ENCODE measurements around the gene CSPG4. TPM values are rescaled to one million over a fixed set of nuclear protein-coding genes. Genes with fewer than 3 reads are reported as not detected.
A peak's percentile ranks its signal among the peaks of the same experiment; 100 is the strongest.
"Not testable (repeated sequence)": the region's sequence is repeated elsewhere in the genome, so short reads cannot be mapped to it uniquely, and the experiment has no call there.

CSPG4 gene
- polyA plus RNA-seq, 1 experiment = 5.8 TPM

DNA sequence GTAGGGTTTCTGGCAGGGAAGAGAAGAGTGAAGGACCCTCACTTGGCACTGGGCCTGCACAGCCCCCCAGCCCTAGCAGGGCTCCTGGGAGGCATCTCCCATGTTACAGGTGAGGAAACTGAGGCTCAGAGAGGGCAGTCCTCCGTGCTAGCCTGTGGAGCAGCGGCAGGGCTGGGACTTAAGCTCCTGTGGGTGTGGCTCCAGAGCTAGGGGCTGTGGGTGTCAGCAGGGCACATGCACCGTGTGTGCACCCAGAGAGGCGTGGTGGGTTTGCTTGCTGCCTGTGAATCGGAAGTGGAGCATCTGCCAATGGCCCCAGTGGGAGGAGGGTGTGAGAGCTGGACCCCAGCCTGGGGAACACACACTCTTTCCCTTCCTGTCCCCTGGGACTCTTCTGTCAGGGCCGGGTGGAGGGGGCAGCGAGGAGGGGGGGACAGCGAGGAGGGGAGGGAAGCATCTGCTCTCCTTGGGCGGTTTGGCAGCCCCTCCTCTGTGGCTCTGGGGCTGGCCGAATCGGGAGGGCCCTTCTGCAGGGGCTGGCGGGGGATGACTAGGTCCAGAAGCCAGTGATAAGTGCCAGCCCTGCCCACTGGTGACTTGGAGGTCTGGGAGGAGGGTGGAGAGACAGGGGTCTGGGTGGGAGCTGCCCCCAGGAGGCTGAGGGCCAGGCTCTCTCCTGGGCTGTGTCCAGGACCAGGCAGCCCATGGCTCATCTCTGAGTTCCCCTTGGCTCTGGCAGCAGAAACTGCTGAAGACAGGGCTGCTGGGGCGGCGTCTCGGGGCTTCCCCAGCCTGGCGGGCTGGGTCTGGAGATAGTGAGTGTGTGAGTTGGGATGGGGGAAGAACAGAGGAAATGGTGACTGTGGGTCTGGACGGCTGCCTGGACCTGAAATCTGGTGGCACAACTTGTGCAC lies 12.4 kb downstream of the CSPG4 start:
- H3K9me3 ChIP-seq (ENCODE audit: control insufficient read depth, insufficient read depth, low read length); H3K27me3 ChIP-seq (ENCODE audit: control insufficient read depth, insufficient read depth, low read length); POLR2A ChIA-PET; CTCF ChIA-PET; H3K4me3 ChIP-seq (ENCODE audit: low read depth, low read length); DNase-seq (ENCODE audit: low read depth, low spot score): not testable (repeated sequence)
- peak overlapping the region; percentile 31 for H3K27ac ChIP-seq (ENCODE audit: low read depth, low read length)

DNA sequence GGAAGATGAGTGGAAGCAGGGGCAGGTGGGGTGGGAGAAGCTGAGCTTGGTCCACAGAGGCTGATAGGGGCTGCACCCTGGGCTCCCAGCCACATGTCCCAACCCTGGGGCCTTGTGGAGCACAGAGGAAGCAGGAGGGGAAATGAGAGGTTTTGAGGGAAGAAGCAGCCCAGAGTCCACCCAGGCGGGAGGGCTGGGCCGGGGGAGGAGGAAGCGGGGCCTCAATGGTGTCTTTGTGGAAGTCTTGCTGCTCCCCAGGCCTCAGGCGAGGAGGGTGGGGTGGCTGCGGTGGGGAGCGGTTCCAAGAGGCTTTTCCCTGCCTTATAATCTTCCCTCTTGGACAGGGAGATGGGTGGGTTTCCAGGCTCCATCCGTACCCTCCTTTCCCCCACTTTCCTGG lies 13.1 kb downstream of the CSPG4 start:
- H3K27ac ChIP-seq (ENCODE audit: low read depth, low read length); DNase-seq (ENCODE audit: low read depth, low spot score); CTCF ChIA-PET; POLR2A ChIA-PET; H3K9me3 ChIP-seq (ENCODE audit: control insufficient read depth, insufficient read depth, low read length); H3K4me3 ChIP-seq (ENCODE audit: low read depth, low read length); H3K27me3 ChIP-seq (ENCODE audit: control insufficient read depth, insufficient read depth, low read length): not testable (repeated sequence)

DNA sequence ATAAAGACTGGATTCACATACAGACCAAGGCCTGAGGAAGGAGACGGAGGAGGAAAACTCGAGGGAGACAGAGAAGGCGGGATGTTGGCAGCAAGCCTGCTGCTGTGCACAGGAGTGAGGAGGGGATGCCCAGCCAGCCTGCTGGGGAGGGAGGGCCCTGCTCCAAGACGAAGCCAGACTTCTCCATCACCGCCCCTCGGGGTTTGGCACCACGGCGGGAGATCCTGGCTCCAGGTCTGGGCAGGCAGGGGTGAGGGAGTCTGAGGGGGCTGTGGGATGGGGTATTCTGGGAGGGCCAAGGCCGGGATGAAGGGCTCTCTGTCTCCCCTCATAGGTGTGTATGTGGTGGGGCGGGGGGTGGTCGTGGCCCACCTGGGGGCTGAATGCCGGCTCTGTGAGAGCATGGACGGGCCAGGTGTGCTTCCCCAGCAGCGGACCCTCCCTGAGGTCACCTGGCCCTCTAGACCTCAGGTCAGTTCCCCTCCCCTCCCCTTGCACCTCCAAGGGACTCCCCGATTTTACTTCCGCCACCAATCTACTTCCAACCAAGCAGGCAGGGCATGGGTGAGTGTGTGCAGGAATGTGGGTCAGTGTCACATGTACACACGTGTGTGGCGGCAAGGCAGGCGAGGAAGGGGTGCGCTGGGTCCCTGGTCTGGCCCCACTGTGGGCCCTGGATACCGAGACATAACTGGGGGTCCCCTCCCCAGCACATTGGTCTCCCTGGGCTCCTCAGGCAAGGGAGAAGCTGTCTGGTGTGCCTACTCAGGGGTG lies 14.5 kb downstream of the CSPG4 start:
- CTCF ChIA-PET = interaction anchor here (0.6 kb wide), 1 partner anchor 14 kb away, joined by 3 read pairs; no protein-coding TSS in a partner anchor

DNA sequence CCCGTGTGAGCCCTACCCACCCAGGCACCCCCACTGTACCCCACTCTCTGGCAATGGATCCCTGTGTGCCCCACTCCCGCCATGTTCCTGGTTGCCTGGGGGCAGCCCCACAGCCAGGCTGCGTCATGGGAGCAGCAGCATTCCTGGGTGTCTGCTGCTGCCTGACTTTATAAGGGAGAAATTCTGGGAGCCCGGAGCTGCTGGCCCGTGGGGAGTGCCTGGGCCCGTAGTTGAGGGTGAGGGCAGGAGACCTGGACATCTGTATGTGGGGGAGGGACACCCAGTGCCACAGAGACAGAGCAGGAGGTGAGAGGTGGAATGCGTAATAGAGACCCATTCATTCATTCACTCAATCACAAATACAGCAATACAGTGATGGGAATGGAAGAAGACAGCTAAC lies 15.1 kb downstream of the CSPG4 start:
- ChIA-PET POLR2A (no interaction called here), CTCF (interaction anchor here (0.6 kb wide), 1 partner anchor 13 kb away, joined by 3 read pairs; no protein-coding TSS in a partner anchor)
- Histone ChIP-seq H3K27ac (ENCODE audit: low read depth, low read length) (no peak overlapping the region), H3K9me3 (ENCODE audit: control insufficient read depth, insufficient read depth, low read length) (no peaks in the 10 kb centered on the region), H3K27me3 (ENCODE audit: control insufficient read depth, insufficient read depth, low read length) (no peaks in the 10 kb centered on the region), H3K4me3 (ENCODE audit: low read depth, low read length) (no peak overlapping the region)
- TF ChIP-seq, protein P1, sequence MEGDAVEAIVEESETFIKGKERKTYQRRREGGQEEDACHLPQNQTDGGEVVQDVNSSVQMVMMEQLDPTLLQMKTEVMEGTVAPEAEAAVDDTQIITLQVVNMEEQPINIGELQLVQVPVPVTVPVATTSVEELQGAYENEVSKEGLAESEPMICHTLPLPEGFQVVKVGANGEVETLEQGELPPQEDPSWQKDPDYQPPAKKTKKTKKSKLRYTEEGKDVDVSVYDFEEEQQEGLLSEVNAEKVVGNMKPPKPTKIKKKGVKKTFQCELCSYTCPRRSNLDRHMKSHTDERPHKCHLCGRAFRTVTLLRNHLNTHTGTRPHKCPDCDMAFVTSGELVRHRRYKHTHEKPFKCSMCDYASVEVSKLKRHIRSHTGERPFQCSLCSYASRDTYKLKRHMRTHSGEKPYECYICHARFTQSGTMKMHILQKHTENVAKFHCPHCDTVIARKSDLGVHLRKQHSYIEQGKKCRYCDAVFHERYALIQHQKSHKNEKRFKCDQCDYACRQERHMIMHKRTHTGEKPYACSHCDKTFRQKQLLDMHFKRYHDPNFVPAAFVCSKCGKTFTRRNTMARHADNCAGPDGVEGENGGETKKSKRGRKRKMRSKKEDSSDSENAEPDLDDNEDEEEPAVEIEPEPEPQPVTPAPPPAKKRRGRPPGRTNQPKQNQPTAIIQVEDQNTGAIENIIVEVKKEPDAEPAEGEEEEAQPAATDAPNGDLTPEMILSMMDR (IDR thresholded peaks at IDR 0.05; ENCODE audit: low read depth, low read length) = no peak
- no peak for DNase-seq (ENCODE audit: low read depth, low spot score)

More for the DNA sequence above, 14.5 kb downstream of the CSPG4 start:
- H3K9me3 ChIP-seq (ENCODE audit: control insufficient read depth, insufficient read depth, low read length); H3K27ac ChIP-seq (ENCODE audit: low read depth, low read length); H3K27me3 ChIP-seq (ENCODE audit: control insufficient read depth, insufficient read depth, low read length); DNase-seq (ENCODE audit: low read depth, low spot score); POLR2A ChIA-PET; H3K4me3 ChIP-seq (ENCODE audit: low read depth, low read length): not testable (repeated sequence)

DNA sequence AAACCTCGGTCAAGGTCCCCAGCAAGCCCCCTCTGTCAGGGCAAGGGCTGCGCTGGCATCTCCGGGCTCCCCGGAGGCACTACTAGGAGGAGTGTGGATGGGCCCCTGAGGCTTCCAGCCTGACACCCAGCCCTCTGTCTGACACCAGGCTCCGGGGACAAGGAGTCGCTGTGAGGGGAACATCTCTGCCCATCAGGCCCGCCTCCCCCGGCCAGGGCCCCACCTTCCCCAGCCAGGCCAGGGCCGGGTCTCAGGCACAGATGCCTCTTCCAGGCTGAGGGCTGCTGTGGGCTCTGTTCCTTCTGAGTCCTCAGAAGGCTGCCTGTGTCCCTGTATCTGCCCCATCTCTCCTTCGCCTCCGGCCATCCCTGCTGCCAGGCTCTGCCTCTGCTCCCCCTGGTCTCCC lies 15.8 kb downstream of the CSPG4 start:
- Histone ChIP-seq H3K27me3 (ENCODE audit: control insufficient read depth, insufficient read depth, low read length) (no peaks in the 10 kb centered on the region), H3K9me3 (ENCODE audit: control insufficient read depth, insufficient read depth, low read length) (no peaks in the 10 kb centered on the region), H3K27ac (ENCODE audit: low read depth, low read length) (peak overlapping the region; percentile 11), H3K4me3 (ENCODE audit: low read depth, low read length) (no peak overlapping the region)
- CTCF ChIA-PET = no interaction called here
- DNase-seq (ENCODE audit: low read depth, low spot score) = no peak
- TF ChIP-seq, protein P1 (IDR thresholded peaks at IDR 0.05; ENCODE audit: low read depth, low read length) = no peak
- POLR2A ChIA-PET = interaction anchor here (0.6 kb wide), 1 partner anchor 35 kb away, joined by 4 read pairs; no protein-coding TSS in a partner anchor

DNA sequence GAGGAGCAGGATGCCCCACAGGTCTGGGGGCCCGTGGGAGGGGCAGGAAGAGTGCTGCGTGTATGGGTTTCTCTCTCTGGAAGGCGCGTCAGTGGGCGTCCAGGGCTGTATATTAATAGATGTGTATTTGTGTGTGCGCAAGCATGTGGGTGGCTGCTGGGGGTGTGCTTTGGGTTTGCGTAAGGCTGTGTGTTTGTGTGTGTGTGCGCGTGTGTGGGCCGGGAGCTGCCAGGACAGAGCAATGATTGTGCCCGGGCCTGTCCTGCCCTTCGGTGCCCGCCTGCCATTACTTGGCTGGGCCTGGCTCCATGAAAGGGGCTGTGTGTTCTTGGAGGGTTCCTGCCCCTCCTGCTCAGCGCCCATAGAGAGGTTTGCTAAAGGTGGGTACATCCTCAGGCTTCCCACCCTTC lies 16.3 kb downstream of the CSPG4 start:
- Histone ChIP-seq H3K27me3 (ENCODE audit: control insufficient read depth, insufficient read depth, low read length) (no peaks in the 10 kb centered on the region), H3K9me3 (ENCODE audit: control insufficient read depth, insufficient read depth, low read length) (no peaks in the 10 kb centered on the region), H3K27ac (ENCODE audit: low read depth, low read length) (peak overlapping the region; percentile 21), H3K4me3 (ENCODE audit: low read depth, low read length) (no peak overlapping the region)
- ChIA-PET CTCF (no interaction called here), POLR2A (no interaction called here)
- no peak for DNase-seq (ENCODE audit: low read depth, low spot score)
- TF ChIP-seq, protein P1 (IDR thresholded peaks at IDR 0.05; ENCODE audit: low read depth, low read length) = no peak
